Transverse colon (tissue), 4 donors: ENCODE results near the gene PEF1. TPM values are rescaled to one million over a fixed set of nuclear protein-coding genes. Genes with fewer than 3 reads are reported as not detected.

Source experiments
- DNase-seq: peaks from one replicate; pipeline ENCODE4 v3.0.0-alpha.2; 2019
- H3K27ac ChIP-seq, 4 donors: fragments of 200-600 bp; sonication (generic); 2 replicates each; pipeline ENCODE4 v1.5.1; 2016 to 2018; ENCODE audit warnings: inconsistent platforms in 4 of 4
- H3K27me3 ChIP-seq: fragments of 200-600 bp; sonication (generic); 2 replicates; pipeline ENCODE4 v1.5.1; 2017; ENCODE audit warnings: inconsistent platforms
- H3K36me3 ChIP-seq, 4 donors: fragments of 200-600 bp; sonication (generic); 2 replicates each; pipeline ENCODE4 v1.5.1; 2017 to 2019; ENCODE audit warnings: inconsistent platforms in 4 of 4
- H3K4me1 ChIP-seq, 4 donors: fragments of 200-600 bp; sonication (generic); 2 replicates each; pipeline ENCODE4 v1.5.1; 2017 to 2020; ENCODE audit warnings: inconsistent platforms in 4 of 4
- H3K4me3 ChIP-seq, 4 donors: fragments of 200-600 bp; sonication (generic); 1 replicate in 1 of 4; 2 replicates in 3 of 4; pipeline versions ENCODE4 v1.5.1 to v1.6.1; 2017 to 2019; ENCODE audit warnings: inconsistent platforms in 4 of 4
- H3K9me3 ChIP-seq, 2 donors: fragments of 200-600 bp; sonication (generic); 2 replicates each; pipeline ENCODE4 v1.5.1; 2017 to 2019; ENCODE audit warnings: inconsistent platforms in 2 of 2
- EP300 ChIP-seq: sonication (generic); formaldehyde crosslinking; IDR thresholded peaks from one replicate; pipeline ENCODE4 v1.6.1; 2017; ENCODE audit warnings: antibody characterized with exemption, low read depth
- POLR2A ChIP-seq: fragments of 450-650 bp; IDR thresholded peaks from one replicate; pipeline ENCODE4 v1.6.1; 2016; ENCODE audit warnings: antibody characterized with exemption, mild to moderate bottlenecking, moderate library complexity
- POLR2AphosphoS5 ChIP-seq, 3 donors: sonication (generic); formaldehyde crosslinking; IDR thresholded peaks; one replicate each; pipeline ENCODE4 v1.6.1; 2016; ENCODE audit warnings: antibody characterized with exemption in 3 of 3
- WGBS, 2 donors: methylation state at CpG; one replicate each; pipeline ENCODE4 v1.1.5; 2018; ENCODE audit warnings: low coverage in 1 of 2; 5-methylcytosine and 5-hydroxymethylcytosine counted together
- in situ Hi-C, 4 donors: fragments of 200-750 bp; cut with MboI; loops; one replicate each; pipeline versions ENCODE4 v1.15.0 to v1.15.1; 2017; ENCODE audit warnings: low sequenced_read_pairs in 3 of 4, low pct_ligation_motif_present in 1 of 4, low pct_unique_long_range_greater_than_20kb in 1 of 4
- intact Hi-C: fragments of 100-400 bp; cut with DNase I; formaldehyde crosslinking; loops from one replicate; pipeline ENCODE4 v1.15.1; 2023; ENCODE audit warnings: low total_unique reads
- total RNA-seq, 4 donors: library from RNA; depleted of rRNA; stranded (reverse); fragments of >200 nt; gene quantifications; one replicate each; pipeline ENCODE4 v1.1.0, GENCODE V29; 2016
- TF ChIP-seq, protein P1 (sequence below), 5 experiments: fragments of 200-600 bp in 3 of 5; fragments of 450-650 bp in 2 of 5; sonication (generic) in 3 of 5; IDR thresholded peaks; 1 replicate in 2 of 5; 2 replicates in 3 of 5; pipeline ENCODE4 v1.5.1; 2016 to 2017; ENCODE audit warnings: antibody characterized with exemption in 5 of 5, inconsistent platforms in 3 of 5, mild to moderate bottlenecking in 2 of 5, moderate library complexity in 1 of 5

PEF1 gene
- total RNA-seq, 4 donors from 2014 or later = 12.3 to 61.7 (median 49.9) TPM

GRCh38 chr1:31669786-31670592 is 25.3 kb upstream of the PEF1 start:
- intact Hi-C loops (loop anchor here (5.0 to 10.0 kb wide), 2 partner anchors 47 to 75 kb away; no protein-coding TSS in a partner anchor), in situ Hi-C loops (loop anchor here in 3 of 4 donors (10.0 to 25.0 kb wide), 3 partner anchors 115 to 292 kb away; no protein-coding TSS in a partner anchor)
- Histone ChIP-seq H3K36me3 (no peaks in the 10 kb centered on the region), H3K9me3 (no peaks in the 10 kb centered on the region), H3K4me1 (peaks cover 19 to 61% (median 43%) of the 10 kb centered on the region in 4 donors), H3K27me3 (peaks cover 3% of the 10 kb centered on the region), H3K27ac (peak overlapping the region; percentile 72 to 83 (median 78)), H3K4me3 (peak overlapping the region in 3 of 4 donors; percentile 14 to 28 (median 21))
- 7 to 11% methylated on average over 12 to 30 of the region's 30 CpGs for WGBS, 2 donors
- peak; percentile 90 for DNase-seq
- no peak for TF ChIP-seq EP300
- TF ChIP-seq POLR2AphosphoS5 (IDR thresholded peaks at IDR 0.05) = peak; percentile 48 to 75 (median 72)
- peak; percentile 72 for TF ChIP-seq POLR2A
- TF ChIP-seq, protein P1, sequence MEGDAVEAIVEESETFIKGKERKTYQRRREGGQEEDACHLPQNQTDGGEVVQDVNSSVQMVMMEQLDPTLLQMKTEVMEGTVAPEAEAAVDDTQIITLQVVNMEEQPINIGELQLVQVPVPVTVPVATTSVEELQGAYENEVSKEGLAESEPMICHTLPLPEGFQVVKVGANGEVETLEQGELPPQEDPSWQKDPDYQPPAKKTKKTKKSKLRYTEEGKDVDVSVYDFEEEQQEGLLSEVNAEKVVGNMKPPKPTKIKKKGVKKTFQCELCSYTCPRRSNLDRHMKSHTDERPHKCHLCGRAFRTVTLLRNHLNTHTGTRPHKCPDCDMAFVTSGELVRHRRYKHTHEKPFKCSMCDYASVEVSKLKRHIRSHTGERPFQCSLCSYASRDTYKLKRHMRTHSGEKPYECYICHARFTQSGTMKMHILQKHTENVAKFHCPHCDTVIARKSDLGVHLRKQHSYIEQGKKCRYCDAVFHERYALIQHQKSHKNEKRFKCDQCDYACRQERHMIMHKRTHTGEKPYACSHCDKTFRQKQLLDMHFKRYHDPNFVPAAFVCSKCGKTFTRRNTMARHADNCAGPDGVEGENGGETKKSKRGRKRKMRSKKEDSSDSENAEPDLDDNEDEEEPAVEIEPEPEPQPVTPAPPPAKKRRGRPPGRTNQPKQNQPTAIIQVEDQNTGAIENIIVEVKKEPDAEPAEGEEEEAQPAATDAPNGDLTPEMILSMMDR (IDR thresholded peaks at IDR 0.05) = peak in 3 of 5 experiments; percentile 7 to 34 (median 21)

- Histone ChIP-seq H3K4me3 (peak overlapping the region in 1 of 4 donors; percentile 28), H3K4me1 (peaks cover 19 to 60% (median 43%) of the 10 kb centered on the region in 4 donors), H3K27ac (peak overlapping the region; percentile 72 to 83 (median 78)), H3K9me3 (no peaks in the 10 kb centered on the region), H3K27me3 (peaks cover 3% of the 10 kb centered on the region), H3K36me3 (no peaks in the 10 kb centered on the region)
- intact Hi-C loops = loop anchor here (5.0 to 10.0 kb wide), 2 partner anchors 48 to 75 kb away; no protein-coding TSS in a partner anchor
- no peak for DNase-seq
- in situ Hi-C loops = loop anchor here in 3 of 4 donors (10.0 to 25.0 kb wide), 3 partner anchors 115 to 293 kb away; no protein-coding TSS in a partner anchor
- TF ChIP-seq POLR2AphosphoS5 (IDR thresholded peaks at IDR 0.05) (no peak), EP300 (no peak), POLR2A (no peak)
- TF ChIP-seq, protein P1 (IDR thresholded peaks at IDR 0.05) = no peak
- WGBS, 2 donors = 20 to 33% methylated on average over 3 to 7 of the region's 7 CpGs
Measured at GRCh38 chr1:31669433-31669785, 24.7 kb upstream of the PEF1 start.

DNA sequence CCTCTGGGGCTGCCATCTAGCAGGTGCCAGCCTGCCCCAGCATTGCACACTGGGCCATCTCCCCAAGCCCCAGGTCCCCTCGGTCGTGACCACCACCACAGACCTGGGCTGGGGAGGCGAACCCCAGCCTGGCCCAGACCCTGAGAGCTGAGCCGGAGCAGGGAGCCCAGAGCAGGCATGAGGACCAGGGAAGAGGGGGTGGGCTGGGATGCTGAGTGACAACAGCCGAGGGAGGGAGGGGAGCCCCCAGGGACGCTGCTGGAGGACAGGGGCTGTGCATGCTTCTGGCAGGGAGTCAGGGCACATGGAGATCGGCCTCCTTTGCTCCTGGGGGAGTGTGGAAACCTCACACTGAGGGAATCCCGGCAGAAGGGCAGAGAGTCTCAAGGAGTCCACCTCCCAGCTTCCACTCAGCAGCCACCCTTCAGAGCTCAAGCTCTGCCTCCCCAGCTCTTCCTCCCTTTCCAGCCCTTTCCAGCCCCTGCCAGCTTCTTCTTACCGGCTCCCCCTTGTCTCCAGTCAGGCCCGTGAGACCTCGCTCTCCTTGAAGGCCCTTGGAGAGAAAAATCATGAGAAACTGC is 23.7 kb upstream of the PEF1 start:
- Histone ChIP-seq H3K9me3 (no peaks in the 10 kb centered on the region), H3K27ac (peak overlapping the region in 2 of 4 donors; percentile 76 to 81), H3K27me3 (peaks cover 3% of the 10 kb centered on the region), H3K4me1 (peaks cover 19 to 56% (median 43%) of the 10 kb centered on the region in 4 donors), H3K36me3 (no peaks in the 10 kb centered on the region), H3K4me3 (no peak overlapping the region)
- in situ Hi-C loops = loop anchor here in 3 of 4 donors (10.0 to 25.0 kb wide), 3 partner anchors 116 to 294 kb away; no protein-coding TSS in a partner anchor
- intact Hi-C loops = loop anchor here (5.0 to 10.0 kb wide), 2 partner anchors 49 to 76 kb away; no protein-coding TSS in a partner anchor
- no peak for TF ChIP-seq POLR2A
- TF ChIP-seq EP300 = no peak
- TF ChIP-seq, protein P1 (IDR thresholded peaks at IDR 0.05) = no peak
- no peak for TF ChIP-seq POLR2AphosphoS5 (IDR thresholded peaks at IDR 0.05)
- DNase-seq = no peak
- WGBS, 2 donors = 78% methylated on average over 11 of the region's 11 CpGs; no CpG with 5 or more reads in 1 of the 2 donors
